HG03520 (cell line): ENCODE measurements around the gene CSNK2B.

Experiments
- ATAC-seq: cut with Tn5 transposase; IDR thresholded peaks from one replicate; pipeline ENCODE4 v1.9.1; 2021; ENCODE audit warnings: mild to moderate bottlenecking, moderate library complexity; ENCODE audit not compliant: unreplicated experiment

CSNK2B gene

DNA sequence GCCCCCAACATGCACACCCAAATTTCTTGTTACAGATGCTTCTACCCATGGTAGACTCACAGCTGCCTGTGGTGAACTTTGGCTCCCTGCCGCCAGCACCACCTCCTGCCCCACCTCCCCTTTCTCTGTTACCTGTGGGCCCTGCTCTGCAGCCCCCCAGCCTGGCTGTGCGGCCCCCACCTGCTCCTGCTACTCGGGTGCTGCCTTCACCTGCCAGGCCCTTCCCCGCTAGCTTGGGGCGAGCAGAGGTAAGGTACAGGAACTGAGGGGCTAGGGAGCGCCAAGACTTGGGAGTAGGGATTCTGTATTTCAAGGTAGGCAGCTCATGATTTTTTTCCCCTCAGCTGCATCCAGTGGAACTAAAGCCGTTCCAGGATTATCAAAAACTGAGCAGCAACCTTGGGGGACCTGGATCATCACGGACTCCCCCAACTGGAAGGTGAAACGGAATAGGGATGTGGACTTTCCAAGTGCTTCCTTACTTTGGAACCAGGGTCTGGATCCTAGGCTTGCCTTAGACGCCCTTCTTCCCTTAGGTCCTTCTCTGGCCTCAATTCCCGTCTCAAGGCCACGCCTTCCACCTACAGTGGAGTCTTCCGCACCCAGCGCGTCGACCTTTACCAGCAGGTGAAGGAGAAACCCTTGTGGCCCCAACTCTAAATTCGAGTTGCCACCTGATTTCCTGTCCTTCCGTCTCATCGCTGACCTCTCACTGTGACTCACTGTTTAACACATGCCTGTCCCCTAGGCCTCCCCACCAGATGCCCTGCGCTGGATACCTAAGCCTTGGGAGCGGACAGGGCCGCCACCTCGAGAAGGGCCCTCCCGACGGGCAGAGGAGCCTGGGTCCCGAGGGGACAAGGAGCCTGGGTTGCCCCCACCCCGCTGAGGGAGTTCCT lies 28.9 kb upstream of the CSNK2B start:
- ATAC-seq, result no peak

DNA sequence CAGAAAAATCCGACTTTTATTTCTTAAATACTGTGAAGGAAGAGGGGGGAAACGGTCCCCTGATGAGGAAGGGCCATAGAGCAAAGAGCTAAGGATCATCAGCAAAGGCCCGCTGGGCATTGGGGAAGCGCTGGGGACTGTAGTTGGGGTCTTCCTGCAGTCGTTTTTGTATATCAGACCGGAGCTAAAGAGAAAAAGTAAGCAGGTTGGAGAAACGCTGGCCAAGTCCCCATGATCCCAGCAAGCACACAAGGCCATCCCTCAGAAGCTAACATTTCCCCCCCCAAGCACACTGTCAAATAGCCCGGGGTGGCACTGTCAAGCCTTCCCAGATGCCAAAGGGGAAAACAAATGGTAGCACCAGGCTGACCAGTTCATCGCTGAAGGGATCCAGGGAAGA lies 26.8 kb upstream of the CSNK2B start:
- ATAC-seq, result no peak

DNA sequence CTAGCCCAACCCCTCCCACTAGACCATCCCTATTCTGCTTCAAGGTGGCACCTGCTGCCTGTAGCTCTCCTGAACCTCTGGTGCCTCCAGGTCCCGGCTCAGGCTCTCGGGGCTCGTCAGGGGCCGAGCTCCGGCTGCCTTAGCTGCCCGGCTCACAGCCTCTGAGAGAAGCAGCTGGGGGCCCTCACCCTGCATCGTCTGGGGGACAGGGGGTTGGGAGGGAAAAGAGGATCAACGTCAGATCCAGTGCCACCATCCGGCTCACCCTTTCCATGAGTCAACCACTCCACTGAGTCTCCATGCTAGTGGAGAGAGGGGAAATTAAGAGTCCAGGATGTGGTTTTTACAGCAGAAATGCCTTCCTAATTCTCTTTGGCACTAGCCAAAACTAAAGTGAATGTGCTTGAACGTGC lies 26.4 kb upstream of the CSNK2B start:
- ATAC-seq, result no peak

DNA sequence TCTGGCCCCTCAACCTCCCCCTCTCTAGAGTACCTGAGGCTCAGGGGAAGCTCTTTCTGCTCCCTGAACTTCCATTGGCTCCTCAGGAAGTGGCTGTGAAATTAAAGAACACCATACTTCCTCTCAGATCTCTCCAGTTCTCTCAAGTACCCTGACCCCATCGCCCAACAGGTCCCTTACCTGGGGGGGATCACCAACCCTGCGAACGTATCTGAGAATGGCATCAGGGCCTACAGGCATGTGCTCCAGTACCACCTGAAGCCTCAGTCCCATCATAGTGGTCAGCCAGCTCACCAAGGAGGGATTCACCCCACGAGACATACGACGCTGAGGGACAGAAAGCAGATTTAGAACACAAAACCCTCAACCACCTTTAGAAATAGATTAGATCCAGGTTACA lies 25.3 kb upstream of the CSNK2B start:
- no peak for ATAC-seq

DNA sequence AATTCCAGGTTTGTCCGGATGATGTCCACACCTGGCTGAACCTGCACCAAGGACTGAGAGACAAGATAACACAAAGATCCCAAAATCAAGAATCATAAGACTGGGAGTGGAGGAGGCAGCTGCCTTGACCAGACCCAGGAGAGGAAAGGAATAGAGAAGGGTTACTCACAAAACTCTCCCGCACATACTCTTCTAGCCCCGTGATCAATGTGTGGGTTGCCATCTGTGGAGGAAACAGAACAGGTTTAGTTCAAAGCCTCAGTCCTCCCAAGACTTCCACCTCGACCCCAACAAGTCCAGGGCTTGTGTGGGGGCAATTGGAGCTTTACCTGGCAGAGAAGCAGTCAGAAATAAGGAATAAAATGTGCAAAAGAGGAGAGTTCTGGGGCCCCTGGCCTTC lies 24.5 kb upstream of the CSNK2B start:
- ATAC-seq, result no peak

DNA sequence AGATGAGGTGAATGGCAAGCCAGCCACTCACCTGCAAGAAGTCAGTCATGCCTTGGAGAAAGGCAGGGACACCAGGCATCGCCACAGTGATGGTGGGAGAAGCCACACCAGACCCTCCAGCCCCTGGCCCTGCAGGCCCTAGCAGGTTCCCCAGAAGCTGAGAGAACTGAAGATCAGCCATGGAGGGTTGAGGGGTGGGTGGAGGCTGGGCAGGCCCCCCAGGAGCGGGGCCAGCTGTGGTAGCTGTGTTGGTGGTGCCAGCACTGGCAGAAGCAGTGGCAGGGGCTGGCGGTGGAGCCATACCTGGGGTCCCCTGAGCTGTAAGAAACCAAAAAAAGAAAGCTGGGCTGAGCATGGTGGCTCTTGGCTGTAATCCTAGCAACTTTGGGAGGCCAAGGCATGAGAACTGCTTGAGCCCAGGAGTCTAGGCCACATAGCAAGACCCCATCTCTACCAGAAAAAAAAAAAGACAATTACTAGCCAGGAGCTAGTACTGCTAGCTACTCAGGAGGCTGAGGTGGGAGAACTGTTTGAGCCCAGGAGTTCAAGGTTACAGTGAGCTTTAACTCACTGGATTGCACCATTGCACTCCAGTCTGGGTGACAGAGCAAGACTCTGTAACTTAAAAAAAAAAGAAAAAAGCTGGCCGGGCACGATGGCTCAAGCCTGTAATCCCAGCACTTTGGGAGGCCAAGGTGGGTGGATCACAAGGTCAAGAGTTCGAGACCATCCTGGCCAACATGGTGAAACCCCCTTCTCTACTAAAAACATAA lies 22.9 kb upstream of the CSNK2B start:
- ATAC-seq, result no peak

DNA sequence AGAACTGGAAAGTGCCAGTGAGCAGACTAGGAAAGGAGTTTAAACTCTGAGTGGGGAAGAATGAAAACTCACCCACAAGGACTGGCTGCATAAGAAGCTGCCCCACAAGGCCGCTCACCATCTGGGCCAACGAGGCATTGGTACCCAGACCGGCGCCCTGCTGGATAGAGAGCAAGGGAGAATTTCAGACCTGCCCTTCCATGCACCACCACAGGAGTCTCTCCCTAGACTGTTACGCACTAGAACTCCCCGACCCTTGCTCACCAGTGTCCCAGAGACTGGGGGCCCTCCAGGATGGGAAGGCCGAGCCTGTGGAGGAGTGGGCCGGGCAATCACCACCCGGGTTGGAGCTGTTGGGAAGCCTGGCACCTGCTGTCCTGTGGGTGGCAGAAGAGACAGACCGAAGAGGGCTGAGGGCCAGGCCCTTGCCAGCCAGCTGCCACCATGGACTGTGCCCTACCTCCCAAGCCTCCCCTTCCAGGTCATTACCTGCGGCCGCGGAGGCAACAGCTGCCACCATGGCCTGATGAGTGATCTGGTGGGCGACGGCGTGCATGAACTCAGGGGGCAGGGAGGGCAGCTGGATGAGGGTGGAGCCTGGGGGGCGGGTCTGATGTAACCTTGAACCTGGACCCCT lies 21.9 kb upstream of the CSNK2B start:
- no peak for ATAC-seq

DNA sequence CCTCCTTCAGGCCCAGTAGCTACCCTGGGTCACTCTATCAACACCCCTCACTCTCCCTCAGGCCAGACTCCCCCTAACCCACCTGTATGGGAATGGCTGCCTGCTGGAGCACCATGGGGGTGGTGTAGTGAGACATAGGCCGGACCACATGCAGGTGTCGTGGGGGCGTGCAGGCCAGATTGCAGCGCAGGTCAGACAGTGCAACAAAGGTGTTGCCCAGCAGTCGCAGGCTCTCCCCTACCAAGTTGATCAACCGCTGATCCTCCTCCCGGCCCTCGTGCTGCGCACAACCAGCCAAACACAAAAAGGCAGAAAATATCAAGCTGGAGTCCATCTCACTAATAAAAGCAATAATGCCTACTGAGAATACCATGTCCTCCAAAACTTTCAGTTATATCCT lies 20.6 kb upstream of the CSNK2B start:
- no peak for ATAC-seq

DNA sequence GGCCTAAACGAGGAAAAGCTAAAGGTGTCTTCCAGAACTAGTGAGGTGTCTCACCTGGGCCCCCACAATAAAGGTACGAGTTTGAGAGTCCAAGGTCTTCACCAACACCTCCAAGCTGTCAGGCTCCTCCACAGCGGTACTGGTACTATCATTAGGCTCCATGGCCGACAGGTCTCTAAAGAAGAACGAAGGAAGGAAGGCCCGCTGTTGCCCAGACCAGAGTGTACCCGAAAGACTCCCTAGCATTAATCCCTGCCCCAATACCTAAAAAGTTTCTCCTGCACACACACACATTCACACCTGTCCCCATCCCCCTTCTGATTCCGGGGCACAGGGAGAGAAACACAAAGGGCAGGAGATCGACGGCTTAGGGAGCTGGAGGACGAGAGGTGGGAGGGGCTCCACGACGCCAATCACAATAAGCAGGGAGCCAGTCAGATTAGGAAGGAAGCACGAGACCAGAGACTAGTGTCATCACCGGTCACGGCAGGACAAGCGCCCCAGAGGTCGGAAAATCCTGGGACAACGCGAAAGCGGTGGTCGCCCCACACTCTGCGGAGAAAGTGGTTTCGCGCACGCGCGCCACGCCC lies 14.2 kb upstream of the CSNK2B start:
- peak; percentile 20 for ATAC-seq

DNA sequence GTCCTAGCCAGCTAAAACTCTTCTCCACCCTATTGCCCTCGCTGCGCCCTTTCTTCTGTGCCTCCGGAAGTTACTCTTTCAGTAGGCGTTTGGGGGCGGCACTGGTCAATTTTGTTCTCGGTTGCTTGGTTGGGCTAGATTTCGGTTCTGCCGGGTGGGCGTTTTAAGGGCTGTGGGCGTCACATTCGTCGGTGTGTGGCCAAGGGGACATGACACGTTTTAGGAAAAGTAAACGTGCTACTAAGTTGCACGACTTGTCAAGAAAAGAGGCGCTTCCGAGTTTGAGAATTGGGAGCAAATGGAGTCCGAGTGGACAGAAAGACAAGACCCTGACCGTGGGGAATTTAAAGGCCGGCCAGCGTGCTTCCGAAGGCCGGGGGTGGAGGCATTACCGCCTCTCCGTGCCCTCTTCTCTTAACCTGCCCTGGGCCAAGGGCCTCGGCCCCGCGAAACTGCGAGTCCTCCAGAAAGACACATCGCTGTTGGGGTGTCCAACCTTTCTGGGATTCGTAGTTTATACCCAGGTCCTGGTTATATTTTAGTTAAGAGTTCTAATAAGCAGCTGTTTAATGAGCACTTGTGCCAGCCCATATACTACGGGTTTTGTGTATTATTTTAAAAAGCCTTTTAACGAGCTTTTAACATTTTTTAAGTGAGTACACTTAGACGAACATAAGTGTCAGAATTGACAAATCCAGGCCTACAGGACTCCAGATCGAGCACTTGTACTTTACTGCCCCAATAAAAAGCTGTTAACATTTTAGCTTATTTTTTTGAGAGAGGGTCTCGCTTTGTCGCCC lies 12.8 kb upstream of the CSNK2B start:
- peak; percentile 44 for ATAC-seq

DNA sequence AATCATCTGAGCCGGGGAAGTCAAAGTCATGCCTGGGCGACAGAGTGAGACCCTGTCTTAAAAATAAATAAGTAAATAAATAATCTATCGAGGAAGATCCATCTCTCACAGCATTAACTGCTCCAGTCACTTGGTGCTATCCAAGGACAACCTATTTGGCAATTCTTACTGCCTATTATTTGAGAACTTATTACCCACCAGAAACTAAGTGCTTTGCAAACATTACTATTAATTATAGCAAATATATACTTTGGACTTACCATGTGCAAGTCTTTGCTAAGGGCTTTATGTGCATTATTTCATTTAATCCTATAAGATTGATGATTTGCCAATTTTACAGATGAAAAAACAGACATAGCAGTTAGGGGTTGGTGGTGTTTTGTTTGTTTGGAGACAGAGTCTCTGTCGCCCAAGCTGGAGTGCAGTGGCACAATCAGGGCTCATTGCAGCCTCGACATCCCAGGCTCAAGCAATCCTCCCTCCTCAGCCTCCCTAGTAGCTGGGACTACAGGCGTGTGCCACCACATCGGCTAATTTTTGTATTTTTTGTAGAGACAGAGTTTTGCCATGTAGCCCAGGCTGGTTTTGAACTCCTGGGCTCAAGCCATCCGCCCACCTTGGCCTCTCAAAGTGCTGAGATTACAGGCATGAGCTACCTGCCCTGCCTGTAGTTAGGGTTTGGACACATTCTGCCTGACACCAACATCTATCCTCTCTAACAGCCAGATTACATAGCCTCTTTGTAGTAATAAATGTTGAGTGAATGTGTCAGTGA lies 11.1 kb upstream of the CSNK2B start:
- ATAC-seq, result no peak

DNA sequence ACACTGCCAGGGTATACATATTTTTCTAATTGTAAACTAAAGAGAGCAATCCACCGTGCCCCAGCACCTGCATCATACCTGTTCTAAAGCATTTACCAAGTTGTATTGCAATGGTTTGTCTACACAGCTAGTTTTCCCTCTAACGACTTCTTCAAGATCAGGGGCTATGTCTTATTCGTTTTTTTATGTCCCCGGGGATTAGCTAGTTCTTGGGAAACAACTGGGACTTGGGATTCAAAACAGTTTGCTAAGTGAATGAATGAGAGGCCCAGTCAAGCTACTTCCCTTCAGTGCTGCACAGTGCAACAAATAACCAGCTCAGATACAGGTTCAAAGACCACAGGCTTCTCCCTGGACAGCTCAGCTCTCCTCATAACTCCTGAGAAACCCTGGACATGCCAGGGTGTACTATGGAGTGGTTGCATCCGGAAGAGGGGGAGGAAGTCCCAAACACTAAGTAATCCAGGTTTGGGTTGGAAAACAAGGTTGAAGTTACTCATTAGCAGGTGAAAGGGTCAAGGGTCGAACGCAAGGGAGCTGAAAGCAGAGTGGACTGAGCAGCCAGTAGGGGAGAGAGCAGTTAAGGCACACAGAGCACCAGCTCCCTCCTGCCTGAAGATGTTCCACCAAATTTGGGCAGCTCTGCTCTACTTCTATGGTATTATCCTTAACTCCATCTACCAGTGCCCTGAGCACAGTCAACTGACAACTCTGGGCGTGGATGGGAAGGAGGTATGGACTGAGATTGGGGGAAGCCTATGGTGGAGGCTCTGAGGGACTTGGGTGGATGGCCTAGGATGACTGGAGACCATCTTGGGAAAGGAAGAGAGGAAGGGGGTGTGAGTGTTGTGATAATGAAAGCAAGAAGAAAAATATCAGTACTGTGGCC lies 10.3 kb upstream of the CSNK2B start, which contains the start of gene APOM:
Gene APOM, plus strand, starts transcription at position 546 of the 889 bp plus-strand sequence. Its CDS starts 73 bp downstream, at position 619.
- no peak for ATAC-seq

DNA sequence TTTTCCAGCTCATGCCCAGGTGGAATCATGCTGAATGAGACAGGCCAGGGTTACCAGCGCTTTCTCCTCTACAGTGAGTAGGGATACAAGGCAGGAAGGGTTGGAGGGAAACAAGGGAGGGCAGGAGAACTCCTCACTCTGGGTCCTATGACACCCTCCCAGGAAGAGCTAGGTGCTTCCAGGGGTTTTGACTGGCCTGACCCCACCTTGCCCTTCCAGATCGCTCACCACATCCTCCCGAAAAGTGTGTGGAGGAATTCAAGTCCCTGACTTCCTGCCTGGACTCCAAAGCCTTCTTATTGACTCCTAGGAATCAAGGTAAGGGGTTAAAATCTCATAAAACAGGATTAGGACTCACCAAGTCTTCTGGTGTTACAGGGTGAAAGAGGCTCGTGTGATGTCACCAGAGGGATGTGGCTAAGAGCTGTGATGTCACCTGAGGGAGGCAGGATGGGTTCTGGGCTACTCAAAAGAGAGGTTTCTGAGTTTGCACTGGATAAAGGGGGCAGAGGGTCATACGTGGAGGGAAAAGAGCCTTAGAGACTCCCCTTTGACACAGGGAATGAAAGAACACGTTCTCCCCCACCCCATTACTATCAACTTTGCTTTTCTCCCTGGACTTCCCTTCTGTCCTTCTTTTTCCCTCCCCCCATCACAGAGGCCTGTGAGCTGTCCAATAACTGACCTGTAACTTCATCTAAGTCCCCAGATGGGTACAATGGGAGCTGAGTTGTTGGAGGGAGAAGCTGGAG lies 8.3 kb upstream of the CSNK2B start:
- no peak for ATAC-seq

DNA sequence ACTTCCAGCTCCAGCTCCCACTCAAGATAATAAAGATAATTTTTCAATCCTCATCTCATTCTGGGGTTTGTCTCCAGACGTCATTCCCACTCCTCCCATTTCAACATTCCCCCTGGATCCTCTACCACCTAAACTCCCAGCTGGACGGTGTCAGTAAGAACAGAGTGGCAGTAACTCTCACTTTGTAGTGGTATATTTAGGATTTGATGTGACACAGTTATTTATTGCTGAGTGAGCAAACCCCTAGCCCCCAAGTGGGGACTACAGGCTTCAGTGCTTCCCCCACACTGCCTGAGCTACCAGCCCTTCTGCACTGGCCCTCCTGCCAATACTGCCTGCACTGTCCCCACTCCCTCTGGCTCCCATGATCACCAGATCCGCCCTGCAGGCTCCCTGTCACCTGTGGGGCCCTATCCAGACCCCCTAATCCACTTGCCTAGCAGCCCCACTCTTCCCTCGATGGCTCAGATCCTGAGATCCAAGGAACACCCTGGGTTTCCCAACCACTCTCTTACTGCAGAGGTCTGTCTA lies 7.7 kb upstream of the CSNK2B start:
- no peak for ATAC-seq

DNA sequence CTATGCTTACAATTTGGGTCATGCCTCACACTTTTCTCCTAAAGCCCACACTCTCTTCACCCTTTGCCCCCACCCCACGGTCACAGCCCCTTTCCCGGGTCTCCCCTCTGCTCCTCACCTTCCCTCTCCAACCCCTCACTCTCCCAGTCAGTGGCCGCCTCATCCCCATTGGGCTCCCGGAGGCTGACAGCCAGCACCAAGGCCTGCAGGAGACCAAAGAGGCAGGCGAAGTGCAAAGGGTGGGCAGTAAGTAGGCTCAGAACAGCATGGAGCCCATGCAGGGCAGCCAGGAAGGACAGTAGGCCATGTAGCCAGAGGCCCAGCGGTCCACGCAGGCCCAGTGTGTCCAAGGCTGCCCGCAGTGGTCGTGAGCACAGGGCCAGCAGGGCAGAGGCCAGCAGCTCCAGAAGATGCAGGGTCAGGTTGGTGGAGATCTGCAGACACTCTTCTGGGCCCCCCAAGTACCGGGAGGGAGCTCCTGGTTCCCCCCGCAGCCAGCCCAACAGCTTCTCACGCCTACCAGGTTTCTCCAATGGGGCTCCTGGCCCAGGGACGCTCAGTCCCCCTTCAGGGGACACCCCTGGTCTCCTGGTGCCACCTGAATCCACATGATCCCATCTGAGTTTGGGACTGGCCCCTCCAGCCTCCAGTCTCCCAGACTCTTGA lies 6.8 kb upstream of the CSNK2B start:
- ATAC-seq, result no peak

DNA sequence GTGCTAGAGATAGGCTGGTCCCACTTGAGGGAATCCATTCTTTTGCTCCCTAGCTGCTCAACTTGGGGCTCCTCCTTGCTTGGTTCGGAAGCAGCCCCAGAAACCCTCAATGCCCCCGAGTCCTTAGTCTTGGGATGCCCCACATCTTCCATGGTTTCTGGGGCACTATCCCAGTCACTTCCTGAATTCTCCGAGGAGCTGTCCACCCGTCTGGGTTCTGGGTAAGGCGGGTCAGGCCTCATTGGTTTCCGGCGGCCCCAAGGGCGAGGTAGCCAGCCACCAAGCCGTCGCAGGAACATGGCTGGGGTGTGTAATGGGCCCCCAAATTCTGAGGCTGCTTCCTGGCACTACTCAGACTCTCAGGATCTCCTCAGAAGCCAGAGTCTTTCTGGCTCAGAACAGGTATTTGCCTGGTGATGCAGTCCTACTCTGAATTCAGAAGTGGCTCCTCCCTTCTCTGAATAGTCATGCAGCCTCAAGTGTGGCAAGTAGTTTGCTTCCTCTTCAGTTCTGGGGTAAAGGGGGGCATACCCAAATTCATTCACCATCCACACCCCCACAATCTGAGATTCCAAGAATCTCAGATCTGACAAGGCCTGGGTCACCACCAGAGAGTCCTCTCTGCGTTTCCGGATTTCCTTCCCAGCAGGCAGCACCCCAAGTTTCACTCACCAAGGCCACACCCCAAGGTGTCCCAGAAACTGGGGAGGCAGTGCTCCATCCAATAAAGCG lies 6.1 kb upstream of the CSNK2B start:
- ATAC-seq, result no peak
